H54 (cell line): ENCODE measurements around the gene CAV1.

ENCODE experiments used
- DNase-seq: peaks from one replicate; pipeline ENCODE4 v3.0.0; 2011; ENCODE audit warnings: low spot score, mixed read lengths; ENCODE audit not compliant: insufficient read length
- FAIRE-seq: peaks from 3 replicates; lab custom pipeline; 2011; peaks lifted over from hg19 to GRCh38; lab: Jason Lieb, UNC
- POLR2A ChIP-seq: IDR thresholded peaks from 2 replicates; pipeline ENCODE4 v1.6.1; 2011; ENCODE audit warnings: low read depth, mild to moderate bottlenecking, low read length

The CAV1 gene

GRCh38 chr7:116551692-116552091 lies 26.9 kb downstream of the CAV1 start:
- no peak for FAIRE-seq
- no peak for DNase-seq
- no peak for TF ChIP-seq POLR2A

- TF ChIP-seq POLR2A: no peak
- DNase-seq: no peak
- FAIRE-seq: no peak
Measured at GRCh38 chr7:116552602-116553001, 27.8 kb downstream of the CAV1 start.

- DNase-seq (no peak), FAIRE-seq (no peak)
- no peak for TF ChIP-seq POLR2A
Measured at GRCh38 chr7:116553168-116553964, 28.5 kb downstream of the CAV1 start.

GRCh38 chr7:116554436-116554835 lies 29.6 kb downstream of the CAV1 start:
- FAIRE-seq (no peak), DNase-seq (no peak)
- TF ChIP-seq POLR2A: no peak

- no peak for DNase-seq
- no peak for FAIRE-seq
- TF ChIP-seq POLR2A: no peak
Measured at GRCh38 chr7:116554911-116555310, 30.1 kb downstream of the CAV1 start.

GRCh38 chr7:116557066-116557585 lies 32.3 kb downstream of the CAV1 start:
- FAIRE-seq (no peak), DNase-seq (no peak)
- TF ChIP-seq POLR2A: no peak

- TF ChIP-seq POLR2A: no peak
- no peak for FAIRE-seq
Measured at GRCh38 chr7:116557901-116558300, 33.1 kb downstream of the CAV1 start.

GRCh38 chr7:116560021-116560970 lies 35.5 kb downstream of the CAV1 start:
- DNase-seq (no peak), FAIRE-seq (no peak)
- no peak for TF ChIP-seq POLR2A

More at GRCh38 chr7:116557901-116558300, 33.1 kb downstream of the CAV1 start:
- no peak for DNase-seq

- DNase-seq (no peak), FAIRE-seq (no peak)
- no peak for TF ChIP-seq POLR2A
Measured at GRCh38 chr7:116561697-116562483, 37.1 kb downstream of the CAV1 start.

- FAIRE-seq (no peak), DNase-seq (no peak)
- no peak for TF ChIP-seq POLR2A
Measured at GRCh38 chr7:116562529-116563121, 37.8 kb downstream of the CAV1 start.

- no peak for TF ChIP-seq POLR2A
- no peak for DNase-seq
- no peak for FAIRE-seq
Measured at GRCh38 chr7:116565981-116566380, 41.1 kb downstream of the CAV1 start.

GRCh38 chr7:116566666-116567065 lies 41.8 kb downstream of the CAV1 start:
- DNase-seq: no peak
- no peak for TF ChIP-seq POLR2A
- no peak for FAIRE-seq

- TF ChIP-seq POLR2A: no peak
- no peak for DNase-seq
- peak; percentile 76 for FAIRE-seq
Measured at GRCh38 chr7:116569737-116570136, 44.9 kb downstream of the CAV1 start.
